Ecto neural progenitor cell (in vitro differentiated cells): Measurements from ENCODE around the gene TBC1D32.
"Not testable (repeated sequence)": the region's sequence is repeated elsewhere in the genome, so short reads cannot be mapped to it uniquely, and the experiment has no call there.

Source experiments
- DNase-seq: peaks from one replicate; pipeline ENCODE4 v3.0.0-alpha.2; 2018; ENCODE audit warnings: low spot score

Gene TBC1D32

GRCh38 chr6:121319603-121320002 is 14.7 kb downstream of the TBC1D32 start:
- DNase-seq, result no peak

- no peak for DNase-seq
Measured at GRCh38 chr6:121319112-121319553, 15.1 kb downstream of the TBC1D32 start.

GRCh38 chr6:121314381-121315112 is 19.7 kb downstream of the TBC1D32 start:
- no peak for DNase-seq

- not testable (repeated sequence) for DNase-seq
Measured at GRCh38 chr6:121311814-121312213, 22.5 kb downstream of the TBC1D32 start.

- DNase-seq, result no peak
Measured at GRCh38 chr6:121310495-121310894, 23.8 kb downstream of the TBC1D32 start.

GRCh38 chr6:121309768-121310469 is 24.4 kb downstream of the TBC1D32 start:
- DNase-seq, result no peak

GRCh38 chr6:121305957-121306607 is 28.2 kb downstream of the TBC1D32 start:
- DNase-seq, result no peak

GRCh38 chr6:121302882-121303281 is 31.4 kb downstream of the TBC1D32 start:
- no peak for DNase-seq

GRCh38 chr6:121301156-121301555 is 33.1 kb downstream of the TBC1D32 start:
- DNase-seq, result not testable (repeated sequence)

GRCh38 chr6:121297694-121298093 is 36.6 kb downstream of the TBC1D32 start:
- DNase-seq, result no peak

GRCh38 chr6:121285041-121285440 is 49.2 kb downstream of the TBC1D32 start:
- no peak for DNase-seq

GRCh38 chr6:121274666-121275295 is 59.5 kb downstream of the TBC1D32 start:
- no peak for DNase-seq

GRCh38 chr6:121263742-121264141 is 70.5 kb downstream of the TBC1D32 start:
- DNase-seq, result no peak

GRCh38 chr6:121260651-121261102 is 73.6 kb downstream of the TBC1D32 start:
- no peak for DNase-seq

- no peak for DNase-seq
Measured at GRCh38 chr6:121247386-121247785, 86.9 kb downstream of the TBC1D32 start.

GRCh38 chr6:121242386-121242785 is 91.9 kb downstream of the TBC1D32 start:
- no peak for DNase-seq

GRCh38 chr6:121237859-121238258 is 96.4 kb downstream of the TBC1D32 start:
- no peak for DNase-seq

- no peak for DNase-seq
Measured at GRCh38 chr6:121236984-121237383, 97.3 kb downstream of the TBC1D32 start.

- no peak for DNase-seq
Measured at GRCh38 chr6:121235386-121235785, 98.9 kb downstream of the TBC1D32 start.

GRCh38 chr6:121223930-121224329 is 110.3 kb downstream of the TBC1D32 start:
- DNase-seq, result no peak

- DNase-seq, result no peak
Measured at GRCh38 chr6:121223212-121223611, 111.1 kb downstream of the TBC1D32 start.

- no peak for DNase-seq
Measured at GRCh38 chr6:121222656-121223055, 111.6 kb downstream of the TBC1D32 start.
